Caco-2 (cell line): ENCODE measurements around the gene LXN. TPM values are rescaled to one million over a fixed set of nuclear protein-coding genes. Genes with fewer than 3 reads are reported as not detected.

Source experiments
- Bru-seq: library from RNA; stranded (reverse); fragments of 400-500 nt; gene quantifications from one replicate; lab custom pipeline; 2021; lab: Mats Ljungman, UMichigan
- BruChase-seq, 2 experiments: library from RNA; stranded (reverse); fragments of 400-500 nt; gene quantifications; one replicate each; lab custom pipeline; 2021; lab: Mats Ljungman, UMichigan
- BruUV-seq: library from RNA; stranded (reverse); fragments of 400-500 nt; replicated peaks from 2 replicates; lab custom pipeline; 2021; lab: Mats Ljungman, UMichigan
- CTCF ChIA-PET: fragments of 300-600 bp; sonication (Branson Sonifier 250); formaldehyde crosslinking; loops from one replicate; lab custom pipeline; 2022; ENCODE audit warnings: antibody characterized with exemption; lab: Charles Lee
- POLR2A ChIA-PET: fragments of 300-600 bp; sonication (Branson Sonifier 250); formaldehyde crosslinking; loops from one replicate; lab custom pipeline; 2022; ENCODE audit warnings: antibody characterized with exemption; lab: Charles Lee
- DNase-seq, 2 experiments: peaks; one replicate each; pipeline versions ENCODE4 v3.0.0 to v3.0.0-alpha.2; 2020 to 2022
- H3K27me3 ChIP-seq: replicated peaks from 2 replicates; pipeline ENCODE4 v1.6.0; 2011; ENCODE audit warnings: low read length; ENCODE audit not compliant: control insufficient read depth, insufficient read depth
- H3K36me3 ChIP-seq: 2 replicates; pipeline ENCODE4 v1.5.1; 2011; ENCODE audit warnings: low read length; ENCODE audit not compliant: control insufficient read depth, insufficient read depth
- H3K4me1 ChIP-seq: fragments of 250-450 bp; sonication (Bioruptor Pico); 2 replicates; pipeline ENCODE4 v1.5.1; 2020; ENCODE audit warnings: mild to moderate bottlenecking
- H3K4me3 ChIP-seq: 2 replicates; pipeline ENCODE4 v1.5.1; 2011; ENCODE audit warnings: low read depth, mild to moderate bottlenecking, control low read depth, low read length
- H3K9me3 ChIP-seq: fragments of 250-450 bp; sonication (Bioruptor Pico); 2 replicates; pipeline ENCODE4 v1.5.1; 2020; ENCODE audit warnings: mild to moderate bottlenecking, moderate library complexity
- H3K27ac Mint-ChIP-seq: one replicate; pipeline ENCODE4 v1.8.0; 2022; ENCODE audit warnings: mixed read lengths; ENCODE audit not compliant: unreplicated experiment
- H3K27me3 Mint-ChIP-seq: one replicate; pipeline ENCODE4 v1.8.0; 2022; ENCODE audit warnings: mixed read lengths; ENCODE audit not compliant: insufficient read depth, unreplicated experiment
- H3K36me3 Mint-ChIP-seq: one replicate; pipeline ENCODE4 v1.8.0; 2022; ENCODE audit warnings: mild to moderate bottlenecking, mixed read lengths; ENCODE audit not compliant: insufficient read depth, unreplicated experiment
- H3K4me1 Mint-ChIP-seq: one replicate; pipeline ENCODE4 v1.8.0; 2022; ENCODE audit warnings: low read depth, mixed read lengths; ENCODE audit not compliant: unreplicated experiment
- H3K4me3 Mint-ChIP-seq: one replicate; pipeline ENCODE4 v1.8.0; 2022; ENCODE audit warnings: mild to moderate bottlenecking, moderate library complexity, mixed read lengths; ENCODE audit not compliant: unreplicated experiment
- H3K9me3 Mint-ChIP-seq: one replicate; pipeline ENCODE4 v1.8.0; 2022; ENCODE audit warnings: mixed read lengths; ENCODE audit not compliant: unreplicated experiment
- CTCF ChIP-seq, 2 experiments: fragments of 200-600 bp in 1 of 2; IDR thresholded peaks; 1 replicate in 1 of 2; 2 replicates in 1 of 2; pipeline versions ENCODE4 v1.5.1 to v1.8.0; 2011 to 2022; ENCODE audit warnings: antibody characterized with exemption in 1 of 2, control low read depth in 1 of 2, inconsistent platforms in 1 of 2, low read depth in 1 of 2, low read length in 1 of 2, mild to moderate bottlenecking in 1 of 2, moderate library complexity in 1 of 2; ENCODE audit not compliant: insufficient read depth in 1 of 2, severe bottlenecking in 1 of 2, unreplicated experiment in 1 of 2
- intact Hi-C: fragments of 100-400 bp; cut with micrococcal nuclease; formaldehyde crosslinking; loops from one replicate; pipeline ENCODE4 v1.10.0; 2022; ENCODE audit not compliant: unreplicated experiment
- long read RNA-seq: library from polyadenylated mRNA; stranded (forward); transcript quantifications from one replicate; pipeline ENCODE4 v2.0.0, GENCODE V29; 2022
- total RNA-seq: library from RNA; stranded (reverse); gene quantifications from 2 replicates; pipeline ENCODE4 v1.2.3, GENCODE V29; 2022

The LXN gene
- total RNA-seq (not detected in 2 replicates), Bru-seq, nascent RNA (not detected), BruChase-seq, experiment 1, labeled RNA remaining after a 2-hour chase (not detected), BruChase-seq, experiment 2, labeled RNA remaining after a 6-hour chase (not detected)
- long read RNA-seq, partial matches to known transcripts, result 0 of 2 reads
- long read RNA-seq, other reads (novel, unspliced or antisense), result 2 of 2 reads

GRCh38 chr3:158672215-158673176, at the start of gene LXN:
Gene LXN, minus strand, starts transcription at chr3:158672648. Its CDS starts 170 bp downstream, at chr3:158672478.
- no peaks in the 10 kb centered on the region for H3K36me3 ChIP-seq
- H3K9me3 ChIP-seq, result no peaks in the 10 kb centered on the region
- ChIA-PET POLR2A (no interaction called here), CTCF (interaction anchor here (0.5 kb wide), 1 partner anchor 563 kb away, joined by 4 read pairs; the partner anchor contains the start of gene RSRC1)
- no peaks in the 10 kb centered on the region for H3K4me1 ChIP-seq
- no peaks in the 10 kb centered on the region for H3K27me3 Mint-ChIP-seq
- no peak within 1 kb of the TSS for H3K4me3 Mint-ChIP-seq
- H3K36me3 Mint-ChIP-seq, result peaks cover 20% of the 10 kb centered on the region
- H3K27me3 ChIP-seq, result no peaks in the 10 kb centered on the region
- H3K4me1 Mint-ChIP-seq, result no peaks in the 10 kb centered on the region
- BruUV-seq, result no TSS peak
- intact Hi-C loops, result loop anchor here (2.0 kb wide), 1 partner anchor 118 kb away; no protein-coding TSS in a partner anchor
- H3K4me3 ChIP-seq, result no peak within 1 kb of the TSS
- DNase-seq, result peak; percentile 60 to 64
- no peak within 1 kb of the TSS for H3K27ac Mint-ChIP-seq
- TF ChIP-seq CTCF (IDR thresholded peaks at IDR 0.05; ENCODE audit: insufficient read depth in 1 of 2, low read depth in 1 of 2, low read length in 1 of 2, severe bottlenecking in 1 of 2, unreplicated experiment in 1 of 2), result peak; percentile 17 to 54
- H3K9me3 Mint-ChIP-seq, result no peaks in the 10 kb centered on the region

GRCh38 chr3:158722108-158722507, 49.7 kb upstream of the LXN start:
- H3K27me3 ChIP-seq, result no peaks in the 10 kb centered on the region
- no peak for DNase-seq
- no peak for TF ChIP-seq CTCF (IDR thresholded peaks at IDR 0.05; ENCODE audit: insufficient read depth in 1 of 2, low read depth in 1 of 2, low read length in 1 of 2, severe bottlenecking in 1 of 2, unreplicated experiment in 1 of 2)
- no peaks in the 10 kb centered on the region for H3K9me3 ChIP-seq
- H3K4me3 ChIP-seq, result no peak overlapping the region
- Mint-ChIP-seq H3K27ac (no peak overlapping the region), H3K4me1 (no peaks in the 10 kb centered on the region), H3K27me3 (no peaks in the 10 kb centered on the region), H3K36me3 (no peaks in the 10 kb centered on the region), H3K9me3 (no peaks in the 10 kb centered on the region), H3K4me3 (no peak overlapping the region)
- H3K4me1 ChIP-seq, result no peaks in the 10 kb centered on the region
- ChIA-PET POLR2A (no interaction called here), CTCF (no interaction called here)
- intact Hi-C loops, result no loop called here
- BruUV-seq, result no TSS peak
- no peaks in the 10 kb centered on the region for H3K36me3 ChIP-seq

GRCh38 chr3:158718490-158719170, 46.2 kb upstream of the LXN start:
- H3K4me1 Mint-ChIP-seq, result no peaks in the 10 kb centered on the region
- Histone ChIP-seq H3K4me3 (no peak overlapping the region), H3K4me1 (no peaks in the 10 kb centered on the region), H3K27me3 (no peaks in the 10 kb centered on the region), H3K9me3 (no peaks in the 10 kb centered on the region), H3K36me3 (no peaks in the 10 kb centered on the region)
- CTCF ChIA-PET, result no interaction called here
- intact Hi-C loops, result no loop called here
- BruUV-seq, result no TSS peak
- H3K36me3 Mint-ChIP-seq, result no peaks in the 10 kb centered on the region
- no peak for DNase-seq
- H3K4me3 Mint-ChIP-seq, result no peak overlapping the region
- H3K27ac Mint-ChIP-seq, result no peak overlapping the region
- no peak for TF ChIP-seq CTCF (IDR thresholded peaks at IDR 0.05; ENCODE audit: insufficient read depth in 1 of 2, low read depth in 1 of 2, low read length in 1 of 2, severe bottlenecking in 1 of 2, unreplicated experiment in 1 of 2)
- no peaks in the 10 kb centered on the region for H3K9me3 Mint-ChIP-seq
- H3K27me3 Mint-ChIP-seq, result no peaks in the 10 kb centered on the region
- POLR2A ChIA-PET, result no interaction called here
